ENCODE results near the gene SLC35D2. TPM values are rescaled to one million over a fixed set of nuclear protein-coding genes. Genes with fewer than 3 reads are reported as not detected.
A peak's percentile ranks its signal among the peaks of the same experiment; 100 is the strongest.

SLC35D2 gene
- total RNA-seq, 1 experiment from 2014 or later, result 32.5 TPM

GRCh38 chr9:96418920-96419690 lies 35.6 kb upstream of the SLC35D2 start (continued):
- TF ChIP-seq CTCF (IDR thresholded peaks at IDR 0.05 in 2 of 3, conservative IDR thresholded peaks at IDR 0.05 in 1 of 3; ENCODE audit: borderline replicate concordance in 1 of 3, insufficient read depth in 1 of 3, low read depth in 2 of 3, low read length in 2 of 3) (no peak), RAD21 (IDR thresholded peaks at IDR 0.05; ENCODE audit: low read depth) (peak; percentile 19; the same call in 1 of the 2 replicates), ZBTB33 (IDR thresholded peaks at IDR 0.05; ENCODE audit: extremely low read depth, insufficient replicate concordance, low read length) (no peak), FOSL1 (IDR thresholded peaks at IDR 0.05; ENCODE audit: low read depth) (no peak), TCF7L2 (IDR thresholded peaks at IDR 0.05; ENCODE audit: borderline replicate concordance, extremely low read depth, insufficient read depth, insufficient read length) (no peak), CEBPB (IDR thresholded peaks at IDR 0.05; ENCODE audit: low read depth) (no peak), SP1 (IDR thresholded peaks at IDR 0.05; ENCODE audit: low read depth) (no peak; the same call in 1 of the 2 replicates), YY1 (IDR thresholded peaks at IDR 0.05; ENCODE audit: extremely low read depth, insufficient replicate concordance, low read depth, low read length) (no peak), SRF (IDR thresholded peaks at IDR 0.05; ENCODE audit: low read depth) (no peak), ELF1 (IDR thresholded peaks at IDR 0.05; ENCODE audit: borderline replicate concordance, low read depth) (no peak)
